H1 (cell line): ENCODE results near the gene GLIS2. TPM values are rescaled to one million over a fixed set of nuclear protein-coding genes. Genes with fewer than 3 reads are reported as not detected.

ENCODE experiments used
- CTCF ChIA-PET: fragments of 300-600 bp; sonication (Branson Sonifier 250); formaldehyde crosslinking; loops from one replicate; lab custom pipeline; 2021; ENCODE audit not compliant: partially characterized antibody; lab: Charles Lee
- POLR2A ChIA-PET: fragments of 300-600 bp; sonication (Branson Sonifier 250); formaldehyde crosslinking; loops from one replicate; lab custom pipeline; 2021; ENCODE audit warnings: inconsistent platforms; ENCODE audit not compliant: partially characterized antibody; lab: Charles Lee
- DNase-seq, 2 experiments: peaks; one replicate each; pipeline versions ENCODE4 v3.0.0 to v3.0.0-alpha.2; 2010 to 2022; ENCODE audit warnings: low spot score in 2 of 2, low read depth in 1 of 2, mixed read lengths in 1 of 2
- FAIRE-seq: peaks from 2 replicates; lab custom pipeline; 2011; peaks lifted over from hg19 to GRCh38; lab: Jason Lieb, UNC
- H2AFZ ChIP-seq: 2 replicates; pipeline ENCODE4 v1.8.1; 2012; ENCODE audit warnings: low read length, inconsistent platforms
- H2AK5ac ChIP-seq: 2 replicates; pipeline ENCODE4 v1.6.1; 2013; ENCODE audit warnings: low read depth, low read length
- H2BK120ac ChIP-seq: replicated peaks from 2 replicates; pipeline ENCODE3; 2013; ENCODE audit warnings: low read depth, low read length, inconsistent platforms
- H2BK12ac ChIP-seq: 2 replicates; pipeline ENCODE4 v1.6.1; 2013; ENCODE audit warnings: low read depth, low read length
- H2BK15ac ChIP-seq: 2 replicates; pipeline ENCODE4 v1.6.1; 2013; ENCODE audit warnings: low read length
- H2BK20ac ChIP-seq: 2 replicates; pipeline ENCODE4 v1.6.1; 2013; ENCODE audit warnings: low read length
- H2BK5ac ChIP-seq: 2 replicates; pipeline ENCODE4 v1.6.1; 2013; ENCODE audit warnings: low read depth, low read length
- H3K14ac ChIP-seq: 2 replicates; pipeline ENCODE4 v1.6.1; 2013; ENCODE audit warnings: inconsistent platforms; ENCODE audit not compliant: insufficient read length
- H3K18ac ChIP-seq: 2 replicates; pipeline ENCODE4 v1.6.1; 2013; ENCODE audit warnings: low read length; ENCODE audit errors: extremely low read depth
- H3K23ac ChIP-seq: 2 replicates; pipeline ENCODE4 v1.6.1; 2013; ENCODE audit warnings: inconsistent platforms; ENCODE audit not compliant: insufficient read length
- H3K23me2 ChIP-seq: 2 replicates; pipeline ENCODE4 v1.6.1; 2013; ENCODE audit warnings: low read depth, low read length
- H3K27ac ChIP-seq: 2 replicates; pipeline ENCODE4 v1.6.1; 2011; ENCODE audit warnings: low read depth, low read length, inconsistent platforms
- H3K27me3 ChIP-seq, 4 experiments: replicated peaks in 1 of 4; 1 replicate in 1 of 4; 2 replicates in 3 of 4; pipeline versions ENCODE4 v1.6.1 to v1.8.1; 2011 to 2013; ENCODE audit warnings: low read length in 3 of 4, mild to moderate bottlenecking in 3 of 4, inconsistent platforms in 2 of 4, mixed read lengths in 2 of 4, moderate library complexity in 1 of 4; ENCODE audit not compliant: control insufficient read depth in 3 of 4, insufficient read depth in 3 of 4; ENCODE audit errors: extremely low read depth in 1 of 4
- H3K36me3 ChIP-seq, 4 experiments: 2 replicates each; pipeline versions ENCODE4 v1.6.1 to v1.8.1; 2011 to 2013; ENCODE audit warnings: mild to moderate bottlenecking in 4 of 4, low read length in 3 of 4, moderate library complexity in 2 of 4, control low read depth in 1 of 4, inconsistent platforms in 1 of 4; ENCODE audit not compliant: insufficient read depth in 4 of 4, control insufficient read depth in 2 of 4
- H3K4ac ChIP-seq: replicated peaks from 2 replicates; pipeline ENCODE3; 2013; ENCODE audit warnings: low read length, low read depth, mixed read lengths, inconsistent platforms; ENCODE audit not compliant: insufficient read length
- H3K4me1 ChIP-seq, 4 experiments: replicated peaks in 1 of 4; 1 replicate in 1 of 4; 2 replicates in 3 of 4; pipeline versions ENCODE4 v1.6.1 to v1.8.1; 2011 to 2013; ENCODE audit warnings: low read length in 3 of 4, inconsistent platforms in 2 of 4, mixed read lengths in 1 of 4; ENCODE audit not compliant: insufficient read depth in 4 of 4, control insufficient read depth in 3 of 4
- H3K4me2 ChIP-seq, 2 experiments: 2 replicates each; pipeline versions ENCODE4 v1.6.1 to v1.8.1; 2011 to 2013; ENCODE audit warnings: low read depth in 2 of 2, low read length in 2 of 2, control low read depth in 1 of 2, inconsistent platforms in 1 of 2, mild to moderate bottlenecking in 1 of 2; ENCODE audit not compliant: insufficient read depth in 1 of 2
- H3K4me3 ChIP-seq, 4 experiments: fragments of 200-600, 300-600 bp in 1 of 4; sonication (generic), shearing (Covaris generic), sonication (Bioruptor Twin) in 1 of 4; 2 replicates each; pipeline versions ENCODE4 v1.5.1 to v1.8.1; 2011 to 2016; ENCODE audit warnings: low read length in 4 of 4, low read depth in 3 of 4, control low read depth in 2 of 4, inconsistent platforms in 2 of 4, mild to moderate bottlenecking in 2 of 4, mixed read lengths in 1 of 4, moderate library complexity in 1 of 4; ENCODE audit not compliant: insufficient read depth in 2 of 4; ENCODE audit errors: extremely low read depth in 1 of 4
- H3K56ac ChIP-seq: replicated peaks from 2 replicates; pipeline ENCODE3; 2013; ENCODE audit warnings: low read depth, mild to moderate bottlenecking, mixed read lengths, low read length, inconsistent platforms; ENCODE audit not compliant: insufficient read length
- H3K79me1 ChIP-seq: 2 replicates; pipeline ENCODE4 v1.6.1; 2013; ENCODE audit warnings: low read depth, low read length, control low read depth
- H3K79me2 ChIP-seq, 2 experiments: 2 replicates each; pipeline versions ENCODE4 v1.6.1 to v1.8.1; 2012 to 2013; ENCODE audit warnings: low read length in 2 of 2, mild to moderate bottlenecking in 2 of 2, inconsistent platforms in 1 of 2; ENCODE audit not compliant: insufficient read depth in 2 of 2, control insufficient read depth in 1 of 2
- H3K9ac ChIP-seq, 4 experiments: replicated peaks in 1 of 4; 1 replicate in 1 of 4; 2 replicates in 3 of 4; pipeline versions ENCODE4 v1.6.1 to v1.8.1; 2011 to 2013; ENCODE audit warnings: low read depth in 3 of 4, low read length in 3 of 4, control low read depth in 2 of 4, mild to moderate bottlenecking in 2 of 4, moderate library complexity in 2 of 4, inconsistent platforms in 1 of 4; ENCODE audit errors: extremely low read depth in 1 of 4
- H3K9me3 ChIP-seq, 2 experiments: 2 replicates each; pipeline versions ENCODE4 v1.6.1 to v1.8.1; 2012 to 2013; ENCODE audit warnings: mild to moderate bottlenecking in 2 of 2, moderate library complexity in 2 of 2, control low read depth in 1 of 2, inconsistent platforms in 1 of 2, low read depth in 1 of 2, low read length in 1 of 2, mixed read lengths in 1 of 2; ENCODE audit not compliant: insufficient read depth in 2 of 2
- H4K20me1 ChIP-seq, 2 experiments: replicated peaks in 1 of 2; 2 replicates each; pipeline versions ENCODE3 to v1.8.1; 2011 to 2013; ENCODE audit warnings: inconsistent platforms in 2 of 2, low read length in 2 of 2, mild to moderate bottlenecking in 1 of 2; ENCODE audit not compliant: insufficient read depth in 2 of 2, control insufficient read depth in 1 of 2
- H4K5ac ChIP-seq: 2 replicates; pipeline ENCODE4 v1.6.1; 2013; ENCODE audit warnings: low read length, low read depth, mixed read lengths, inconsistent platforms; ENCODE audit not compliant: insufficient read length
- H4K8ac ChIP-seq: 2 replicates; pipeline ENCODE4 v1.8.0; 2013; ENCODE audit warnings: mild to moderate bottlenecking, moderate library complexity, low read length, inconsistent platforms; ENCODE audit not compliant: insufficient read depth; ENCODE audit errors: extremely low read depth
- H4K91ac ChIP-seq: replicated peaks from 2 replicates; pipeline ENCODE3; 2013; ENCODE audit warnings: low read length, mixed read lengths, inconsistent platforms; ENCODE audit not compliant: insufficient read length
- CTBP2 ChIP-seq: IDR thresholded peaks from 2 replicates; pipeline ENCODE4 v1.7.0; 2011; ENCODE audit warnings: borderline replicate concordance, mild to moderate bottlenecking, moderate library complexity, mixed read lengths, low read length; ENCODE audit not compliant: insufficient read depth, insufficient read length
- HDAC6 ChIP-seq: IDR thresholded peaks from one replicate; pipeline ENCODE4 v1.7.1; 2012; ENCODE audit warnings: low read depth, mild to moderate bottlenecking, inconsistent platforms, low read length, moderate library complexity
- JUND ChIP-seq: IDR thresholded peaks from 2 replicates; pipeline ENCODE4 v1.6.1; 2011; ENCODE audit warnings: mild to moderate bottlenecking, improper control_type of control experiment, low read length
- RFX5 ChIP-seq: IDR thresholded peaks from 2 replicates; pipeline ENCODE4 v1.6.1; 2011; ENCODE audit warnings: low read depth, low read length, improper control_type of control experiment, borderline replicate concordance
- SRF ChIP-seq: IDR thresholded peaks from 2 replicates; pipeline ENCODE4 v1.6.1; 2011; ENCODE audit warnings: mild to moderate bottlenecking, low read depth, low read length, moderate library complexity
- ZNF274 ChIP-seq: IDR thresholded peaks from 2 replicates; pipeline ENCODE4 v1.7.0; 2012; ENCODE audit warnings: low read length, borderline replicate concordance; ENCODE audit errors: extremely low read depth
- WGBS, 2 experiments: shearing (Covaris generic) in 1 of 2; methylation state at CpG; one replicate each; pipeline versions ENCODE4 v1.1.6 to v1.1.7; 2013 to 2015; ENCODE audit warnings: low lambda C conversion rate in 2 of 2, mixed read lengths in 2 of 2, inconsistent platforms in 1 of 2, low coverage in 1 of 2, missing lambda C conversion rate in 1 of 2; ENCODE audit not compliant: insufficient replicate concordance in 2 of 2, insufficient coverage in 1 of 2, insufficient read length in 1 of 2; ENCODE audit errors: extremely low coverage in 1 of 2, missing lambda C conversion rate in 1 of 2; 5-methylcytosine and 5-hydroxymethylcytosine counted together
- polyA plus RNA-seq, 7 experiments: library from polyadenylated mRNA; depleted of rRNA in 3 of 7; stranded (reverse) in 5 of 7; unstranded in 2 of 7; fragments of >200 nt in 5 of 7; fragments of 200-250 nt in 2 of 7; gene quantifications; 1 replicate in 5 of 7; 2 replicates in 1 of 7; 4 replicates in 1 of 7; pipeline versions ENCODE4 v1.2.1 to v1.2.3, GENCODE V29; 2011 to 2013; ENCODE audit warnings: missing spikeins in 2 of 7, mixed read lengths in 2 of 7
- total RNA-seq: library from RNA; stranded (reverse); fragmentation: NEBNext Ultra II Directional; extraction: Animal tissue kit (Norgen Biotek cat#: 25700); gene quantifications from 2 replicates; pipeline ENCODE4 v1.2.1, GENCODE V29; 2021
- TF ChIP-seq, protein P1 (sequence below): IDR thresholded peaks from 2 replicates; pipeline ENCODE4 v1.6.1; 2011; ENCODE audit warnings: low read depth, mild to moderate bottlenecking, low read length; ENCODE audit not compliant: insufficient read depth

Gene GLIS2
- total and polyA plus RNA-seq, 2 of the 8 experiments (the other 6 are each of a cell fraction or from before 2014, with no cell fraction given), result 4.3 to 17.4 TPM

DNA sequence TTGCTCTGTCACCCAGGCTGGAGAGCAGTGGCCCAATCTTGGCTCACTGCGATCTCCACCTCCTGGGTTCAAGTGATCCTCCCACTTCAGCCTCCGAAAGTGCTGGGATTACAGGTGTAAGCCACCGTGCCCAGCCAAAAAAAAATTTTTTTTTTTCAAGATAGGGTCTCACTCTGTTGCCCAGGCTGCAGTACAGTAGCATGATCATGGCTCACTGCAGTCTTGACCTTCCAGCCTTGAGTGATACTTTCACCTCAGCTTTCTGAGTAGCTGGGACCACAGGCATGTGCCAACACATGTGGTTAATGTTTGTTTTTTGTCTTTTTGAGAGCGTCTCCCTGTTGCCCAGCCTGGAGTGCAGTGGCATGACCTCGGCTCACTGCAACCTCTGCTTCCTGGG lies 37.0 kb downstream of the GLIS2 start:
- H3K36me3 ChIP-seq, result peaks cover 0 to 2% (median under 1%) of the 10 kb centered on the region in 4 experiments; a peak in 3 of 8 replicates
- H3K23me2 ChIP-seq, result no peaks in the 10 kb centered on the region; the same call in 1 of the 2 replicates
- no peak overlapping the region for H3K23ac ChIP-seq
- H3K56ac ChIP-seq, result no peak overlapping the region
- WGBS, 2 experiments, result 84% methylated on average over 5 of the region's 5 CpGs; no CpG with 5 or more reads in 1 of the 2 experiments
- ChIA-PET POLR2A (interaction anchor here (0.7 to 9.8 kb wide), 5 partner anchors 17 to 63 kb away, joined by 3 to 154 read pairs (median 3); no protein-coding TSS in a partner anchor), CTCF (interaction anchor here (0.6 to 12.6 kb wide), 7 partner anchors 13 to 149 kb away, joined by 3 to 159 read pairs (median 4); no protein-coding TSS in a partner anchor)
- no peaks in the 10 kb centered on the region for H3K9me3 ChIP-seq
- no peak overlapping the region for H3K4me3 ChIP-seq
- H2BK12ac ChIP-seq, result no peak overlapping the region
- peaks cover 0 to 4% of the 10 kb centered on the region in 2 experiments for H4K20me1 ChIP-seq
- H2BK20ac ChIP-seq, result no peak overlapping the region
- peaks cover 0 to 2% (median 0%) of the 10 kb centered on the region in 4 experiments; a peak in 1 of 7 replicates for H3K27me3 ChIP-seq
- H4K8ac ChIP-seq, result no peak overlapping the region
- H3K4me2 ChIP-seq, result no peak overlapping the region
- H2BK15ac ChIP-seq, result no peak overlapping the region
- no peak overlapping the region for H4K91ac ChIP-seq
- H3K79me2 ChIP-seq, result peaks cover 8 to 29% of the 10 kb centered on the region in 2 experiments
- peaks cover 0 to 4% (median 0%) of the 10 kb centered on the region in 4 experiments; a peak in 1 of 7 replicates for H3K4me1 ChIP-seq
- H4K5ac ChIP-seq, result no peak overlapping the region
- FAIRE-seq (no peak), DNase-seq (no peak)
- H3K14ac ChIP-seq, result no peak overlapping the region
- H3K9ac ChIP-seq, result no peak overlapping the region
- no peak overlapping the region for H2BK5ac ChIP-seq
- no peak overlapping the region for H3K4ac ChIP-seq
- no peak overlapping the region for H2AFZ ChIP-seq
- no peak overlapping the region; the same call in 1 of the 2 replicates for H3K18ac ChIP-seq
- H3K79me1 ChIP-seq, result peaks cover under 1% of the 10 kb centered on the region; the same call in 1 of the 2 replicates
- no peak overlapping the region for H3K27ac ChIP-seq
- no peak for TF ChIP-seq CTBP2
- TF ChIP-seq ZNF274, result no peak
- TF ChIP-seq JUND, result no peak
- no peak for TF ChIP-seq SRF
- TF ChIP-seq HDAC6, result no peak
- no peak for TF ChIP-seq RFX5
- TF ChIP-seq, protein P1, sequence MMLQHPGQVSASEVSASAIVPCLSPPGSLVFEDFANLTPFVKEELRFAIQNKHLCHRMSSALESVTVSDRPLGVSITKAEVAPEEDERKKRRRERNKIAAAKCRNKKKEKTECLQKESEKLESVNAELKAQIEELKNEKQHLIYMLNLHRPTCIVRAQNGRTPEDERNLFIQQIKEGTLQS, result no peak
- H2BK120ac ChIP-seq, result no peak overlapping the region
- H2AK5ac ChIP-seq, result no peak overlapping the region; the same call in 1 of the 2 replicates
